ENCODE results near the gene ZNF226. TPM values are rescaled to one million over a fixed set of nuclear protein-coding genes. Genes with fewer than 3 reads are reported as not detected.
A peak's percentile ranks its signal among the peaks of the same experiment; 100 is the strongest.

Gene ZNF226
- polyA plus RNA-seq, 3 donors = 9.3 to 16.6 (median 16.3) TPM

- Histone ChIP-seq H3K4me2 (replicated peaks; ENCODE audit: extremely low read depth, low read length, poor library complexity, severe bottlenecking) (no peak overlapping the region), H3K4me1 (ENCODE audit: control insufficient read depth in 1 of 2, insufficient read depth in 2 of 2, low read length in 2 of 2) (no peaks in the 10 kb centered on the region), H3K36me3 (replicated peaks in 1 of 2; ENCODE audit: control insufficient read depth in 1 of 2, insufficient read depth in 2 of 2, low read length in 2 of 2) (peaks cover 57 to 97% of the 10 kb centered on the region in 2 donors), H2AFZ (ENCODE audit: insufficient read depth, low read depth, low read length, poor library complexity, severe bottlenecking) (no peak overlapping the region), H3K4me3 (replicated peaks in 1 of 3; ENCODE audit: low read depth in 2 of 3, low read length in 3 of 3) (no peak overlapping the region), H3K9me3 (replicated peaks in 1 of 2; ENCODE audit: control insufficient read depth in 1 of 2, insufficient read depth in 1 of 2, low read length in 2 of 2) (peaks cover 13 to 42% of the 10 kb centered on the region in 2 donors), H3K27ac (ENCODE audit: low read depth in 1 of 2, low read length in 2 of 2) (no peak overlapping the region), H3K79me2 (ENCODE audit: insufficient read depth, low read length) (no peaks in the 10 kb centered on the region), H4K20me1 (ENCODE audit: insufficient read depth, low read length) (no peaks in the 10 kb centered on the region), H3K9ac (ENCODE audit: insufficient read depth, low read length, poor library complexity, severe bottlenecking) (no peak overlapping the region), H3K27me3 (ENCODE audit: control insufficient read depth in 2 of 2, insufficient read depth in 2 of 2, low read length in 2 of 2) (no peaks in the 10 kb centered on the region)
- Mint-ChIP-seq H3K27me3 (ENCODE audit: low read depth in 3 of 3) (no peaks in the 10 kb centered on the region), H3K36me3 (peaks cover 68 to 82% of the 10 kb centered on the region in 2 donors), H3K4me3 (no peak overlapping the region), H3K9me3 (peaks cover 21 to 46% (median 41%) of the 10 kb centered on the region in 7 donors), H3K27ac (peak overlapping the region in 1 of 7 donors; percentile 14), H3K4me1 (no peaks in the 10 kb centered on the region)
- 100% methylated on average over 2 of the region's 5 CpGs for WGBS (ENCODE audit: insufficient coverage)
- intact Hi-C loops (cut with micrococcal nuclease) = no loop called here
- no peak for DNase-seq
- TF ChIP-seq, protein P1, sequence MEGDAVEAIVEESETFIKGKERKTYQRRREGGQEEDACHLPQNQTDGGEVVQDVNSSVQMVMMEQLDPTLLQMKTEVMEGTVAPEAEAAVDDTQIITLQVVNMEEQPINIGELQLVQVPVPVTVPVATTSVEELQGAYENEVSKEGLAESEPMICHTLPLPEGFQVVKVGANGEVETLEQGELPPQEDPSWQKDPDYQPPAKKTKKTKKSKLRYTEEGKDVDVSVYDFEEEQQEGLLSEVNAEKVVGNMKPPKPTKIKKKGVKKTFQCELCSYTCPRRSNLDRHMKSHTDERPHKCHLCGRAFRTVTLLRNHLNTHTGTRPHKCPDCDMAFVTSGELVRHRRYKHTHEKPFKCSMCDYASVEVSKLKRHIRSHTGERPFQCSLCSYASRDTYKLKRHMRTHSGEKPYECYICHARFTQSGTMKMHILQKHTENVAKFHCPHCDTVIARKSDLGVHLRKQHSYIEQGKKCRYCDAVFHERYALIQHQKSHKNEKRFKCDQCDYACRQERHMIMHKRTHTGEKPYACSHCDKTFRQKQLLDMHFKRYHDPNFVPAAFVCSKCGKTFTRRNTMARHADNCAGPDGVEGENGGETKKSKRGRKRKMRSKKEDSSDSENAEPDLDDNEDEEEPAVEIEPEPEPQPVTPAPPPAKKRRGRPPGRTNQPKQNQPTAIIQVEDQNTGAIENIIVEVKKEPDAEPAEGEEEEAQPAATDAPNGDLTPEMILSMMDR (IDR thresholded peaks at IDR 0.05) = no peak
These were observed 13.4 kb upstream of the ZNF226 start for GRCh38 chr19:44151491-44151890.

GRCh38 chr19:44156475-44156874, 8.4 kb upstream of the ZNF226 start:
- H3K36me3 ChIP-seq (replicated peaks in 1 of 2; ENCODE audit: control insufficient read depth in 1 of 2, insufficient read depth in 2 of 2, low read length in 2 of 2) = peaks cover 36 to 62% of the 10 kb centered on the region in 2 donors
- peaks cover 48 to 92% of the 10 kb centered on the region in 2 donors for H3K9me3 ChIP-seq (replicated peaks in 1 of 2; ENCODE audit: control insufficient read depth in 1 of 2, insufficient read depth in 1 of 2, low read length in 2 of 2)
- Mint-ChIP-seq H3K36me3 (peaks cover 52 to 59% of the 10 kb centered on the region in 2 donors), H3K9me3 (peaks cover 51 to 81% (median 64%) of the 10 kb centered on the region in 7 donors), H3K27me3 (ENCODE audit: low read depth in 3 of 3) (peaks cover 0 to 3% (median 3%) of the 10 kb centered on the region in 3 donors), H3K4me3 (no peak overlapping the region), H3K4me1 (no peaks in the 10 kb centered on the region), H3K27ac (no peak overlapping the region)
- no peak overlapping the region for H3K27ac ChIP-seq (ENCODE audit: low read depth in 1 of 2, low read length in 2 of 2)
- no peaks in the 10 kb centered on the region for H4K20me1 ChIP-seq (ENCODE audit: insufficient read depth, low read length)
- TF ChIP-seq, protein P1 (IDR thresholded peaks at IDR 0.05) = no peak
- WGBS (ENCODE audit: insufficient coverage) = no CpG with 5 or more reads among the region's 2 CpGs
- no peaks in the 10 kb centered on the region for H3K79me2 ChIP-seq (ENCODE audit: insufficient read depth, low read length)
- intact Hi-C loops (cut with micrococcal nuclease) = no loop called here
- H2AFZ ChIP-seq (ENCODE audit: insufficient read depth, low read depth, low read length, poor library complexity, severe bottlenecking) = no peak overlapping the region
- no peaks in the 10 kb centered on the region for H3K4me1 ChIP-seq (ENCODE audit: control insufficient read depth in 1 of 2, insufficient read depth in 2 of 2, low read length in 2 of 2)
- no peak overlapping the region for H3K4me2 ChIP-seq (replicated peaks; ENCODE audit: extremely low read depth, low read length, poor library complexity, severe bottlenecking)
- no peaks in the 10 kb centered on the region for H3K27me3 ChIP-seq (ENCODE audit: control insufficient read depth in 2 of 2, insufficient read depth in 2 of 2, low read length in 2 of 2)
- no peak for DNase-seq
- peak overlapping the region in 1 of 3 experiments; percentile 26 for H3K4me3 ChIP-seq (replicated peaks in 1 of 3; ENCODE audit: low read depth in 2 of 3, low read length in 3 of 3)
- no peak overlapping the region for H3K9ac ChIP-seq (ENCODE audit: insufficient read depth, low read length, poor library complexity, severe bottlenecking)
